Hematopoietic multipotent progenitor cell treated with erythropoietin and hydrocortisone succinate and interleukin-3 and kit ligand, for 17 days (in vitro differentiated cells): ENCODE measurements around the gene RCBTB2.
A peak's percentile ranks its signal among the peaks of the same experiment; 100 is the strongest.
"Not testable (repeated sequence)": the region's sequence is repeated elsewhere in the genome, so short reads cannot be mapped to it uniquely, and the experiment has no call there.

ENCODE experiments used
- DNase-seq: peaks from one replicate; pipeline ENCODE4 v3.0.0-alpha.2; 2015; ENCODE audit warnings: low spot score

RCBTB2 gene

DNA sequence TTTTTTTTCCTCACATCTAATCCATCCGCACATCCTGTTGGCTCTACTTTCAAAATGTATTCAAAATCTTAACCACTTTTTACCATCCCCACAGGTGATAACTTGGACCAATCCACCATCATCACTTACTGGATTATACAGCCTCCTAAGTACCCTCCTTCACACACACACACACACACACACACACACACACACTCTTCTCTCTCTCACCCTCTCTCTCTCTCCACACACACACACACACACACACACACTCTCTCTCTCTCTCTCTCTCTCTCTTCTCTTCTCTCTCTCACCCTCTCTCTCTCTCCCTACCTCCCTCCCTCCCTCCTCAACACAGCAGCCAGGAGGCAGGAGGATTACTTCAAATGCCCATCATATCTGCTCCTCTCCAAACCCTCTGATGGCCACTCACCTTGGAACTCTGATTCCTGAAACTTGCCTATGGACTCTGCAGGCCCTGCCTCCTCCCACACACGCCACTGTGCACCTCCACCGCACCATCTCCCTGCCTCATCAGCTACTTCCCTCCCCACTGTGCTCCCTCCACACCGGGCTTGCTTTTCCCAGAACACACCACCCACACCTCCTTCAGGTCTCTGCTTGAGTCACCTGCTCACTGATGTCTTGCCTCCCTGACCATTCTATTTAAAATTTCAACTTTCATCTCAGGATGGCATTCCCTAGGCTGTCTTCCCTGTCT, 39.7 kb downstream of the RCBTB2 start:
- DNase-seq = no peak

DNA sequence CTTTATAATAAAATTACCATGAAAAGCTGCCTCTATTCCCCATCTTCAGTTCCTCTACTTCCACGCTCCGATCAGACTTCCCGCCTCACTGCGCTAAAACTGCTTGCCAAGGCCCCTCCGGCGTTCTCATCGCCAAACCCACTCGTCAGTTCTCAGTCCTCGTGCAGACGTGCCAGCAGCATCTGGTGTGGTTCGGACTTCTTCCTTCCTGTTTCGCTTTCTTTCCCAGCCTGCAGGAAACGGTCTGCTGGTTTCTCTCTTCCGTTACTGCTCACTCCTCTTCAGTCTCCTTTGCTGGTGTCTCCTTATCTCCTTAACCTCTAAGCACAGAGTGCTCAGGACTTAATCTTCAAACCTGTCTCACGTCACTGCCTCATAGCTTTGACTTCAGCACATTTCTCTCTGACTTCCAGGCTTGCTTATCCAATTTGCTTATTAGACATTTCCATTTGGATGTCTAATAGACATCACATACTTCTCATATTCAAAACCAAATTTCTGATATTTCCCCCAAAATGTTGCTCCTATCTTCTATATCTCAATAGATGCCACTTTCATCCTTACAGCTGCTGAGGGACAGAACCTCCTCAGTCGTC, 40.3 kb downstream of the RCBTB2 start:
- DNase-seq = peak; percentile 29

DNA sequence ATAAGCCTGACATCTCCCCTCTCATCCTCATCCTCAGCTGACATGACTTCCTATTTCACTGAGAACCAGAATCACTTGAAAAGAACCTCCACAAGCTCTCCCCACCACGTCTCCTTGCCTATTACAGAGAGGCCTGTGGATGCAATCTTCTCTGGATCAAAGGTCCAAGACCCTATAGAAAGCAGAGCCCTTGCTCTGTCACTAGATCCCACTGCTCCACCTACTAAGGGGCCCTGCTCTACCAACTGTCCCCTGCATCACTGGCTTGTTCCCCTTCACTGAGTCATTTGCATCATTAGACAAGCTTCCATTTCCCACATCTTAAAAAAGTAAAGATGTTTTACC, 40.8 kb downstream of the RCBTB2 start:
- DNase-seq = no peak

DNA sequence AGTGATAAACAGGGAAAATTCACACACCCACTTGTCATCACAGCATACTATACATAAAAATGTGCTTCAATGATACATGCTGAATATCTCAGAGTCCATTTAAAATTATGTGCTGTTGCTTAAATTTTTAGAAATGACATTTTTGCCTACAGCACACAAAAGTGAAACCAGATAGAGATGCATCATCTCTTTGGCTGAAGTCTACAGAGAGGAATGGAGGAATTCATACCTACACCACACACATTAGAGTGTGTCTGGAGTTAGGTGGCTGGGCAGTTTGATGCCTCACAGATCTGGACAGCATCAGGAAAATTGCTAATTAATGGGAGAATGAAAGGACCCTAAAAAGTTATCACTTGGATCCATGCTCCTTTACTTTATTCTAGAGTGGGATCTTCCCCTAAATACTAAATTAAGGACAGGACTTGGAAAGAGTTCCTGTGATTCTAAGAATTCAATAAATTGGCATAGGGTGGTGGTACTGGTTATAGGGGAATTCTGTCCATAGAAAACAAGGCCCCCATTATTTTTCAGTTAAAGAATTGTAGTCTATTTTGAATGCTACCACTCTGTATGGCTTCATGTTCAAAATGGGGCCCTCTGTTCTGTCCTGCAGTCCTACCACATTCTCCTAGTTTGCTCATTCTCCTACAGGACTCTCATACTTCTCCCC, 41.3 kb downstream of the RCBTB2 start:
- DNase-seq = no peak

DNA sequence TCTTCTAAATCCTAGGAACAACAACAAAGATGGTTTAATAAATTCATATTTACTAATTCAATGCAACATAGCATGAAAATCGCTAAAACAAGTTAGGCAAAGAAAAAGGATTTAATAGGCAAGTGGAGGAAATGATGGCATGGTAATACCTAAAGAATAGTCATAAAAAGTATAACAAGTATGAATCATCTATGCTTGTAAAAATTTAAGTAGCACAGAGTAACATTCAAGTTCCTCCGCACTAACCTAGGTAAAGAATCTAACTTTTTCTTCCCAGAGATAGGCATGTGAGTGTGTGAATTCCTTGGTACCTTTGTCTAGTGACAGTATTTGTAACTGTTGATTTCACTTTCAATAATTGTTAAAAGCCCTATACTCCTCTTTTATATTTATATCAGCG, 42.6 kb downstream of the RCBTB2 start:
- DNase-seq = no peak

DNA sequence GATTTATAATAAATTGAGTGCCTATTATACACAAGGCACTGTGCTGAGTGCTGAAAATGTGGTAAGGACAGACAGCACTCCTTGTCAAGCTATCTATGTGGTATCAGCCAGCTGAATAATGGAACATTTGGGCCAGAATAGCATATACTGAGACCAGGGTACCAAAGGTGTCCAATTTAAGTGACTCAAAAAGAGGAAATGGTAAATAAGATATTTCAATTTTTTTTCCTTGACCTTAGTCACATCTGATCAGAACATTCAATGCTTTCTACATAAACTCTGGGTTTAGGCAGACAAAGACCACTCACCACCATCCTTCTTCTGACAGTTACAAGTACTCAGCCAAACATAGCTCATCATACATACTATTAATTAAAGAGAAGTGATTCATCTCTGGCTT, 43.2 kb downstream of the RCBTB2 start:
- no peak for DNase-seq

DNA sequence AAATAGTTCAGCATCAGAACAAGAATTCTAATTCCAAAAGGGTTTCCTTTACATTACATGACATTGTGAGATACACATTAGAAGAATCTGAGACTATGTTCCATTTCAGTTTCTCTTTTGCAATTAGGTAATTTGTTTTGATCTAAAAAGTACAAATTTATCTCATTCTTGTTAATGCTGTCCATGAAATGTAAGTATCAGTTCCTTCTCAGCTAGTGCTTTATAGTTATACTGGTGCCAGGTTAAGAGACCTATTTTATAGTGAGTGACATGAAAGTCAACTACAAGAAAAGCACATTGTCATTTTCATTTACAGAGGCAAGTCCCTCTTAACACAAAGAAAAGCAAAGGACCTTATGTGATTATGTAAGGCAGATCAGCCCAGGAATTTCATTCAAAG, 43.9 kb downstream of the RCBTB2 start:
- DNase-seq = no peak

DNA sequence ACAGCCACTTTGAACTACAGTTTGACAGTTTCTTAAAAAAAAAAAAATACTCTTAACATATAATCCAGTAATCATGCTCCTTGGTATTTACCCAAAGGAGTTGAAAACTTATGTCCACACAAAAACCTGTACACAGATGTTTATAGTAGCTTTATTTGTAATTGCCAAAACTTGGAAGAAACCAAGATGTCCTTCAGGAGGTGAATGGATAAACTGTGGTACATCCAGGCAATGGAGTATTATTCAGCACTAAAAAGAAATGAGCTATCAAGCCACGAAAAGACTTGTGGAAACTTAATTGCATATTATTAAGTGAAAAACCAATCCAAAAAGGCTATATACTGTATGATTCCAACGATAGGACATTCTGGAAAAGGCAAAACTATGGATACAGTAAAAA, 44.9 kb downstream of the RCBTB2 start:
- DNase-seq = no peak

DNA sequence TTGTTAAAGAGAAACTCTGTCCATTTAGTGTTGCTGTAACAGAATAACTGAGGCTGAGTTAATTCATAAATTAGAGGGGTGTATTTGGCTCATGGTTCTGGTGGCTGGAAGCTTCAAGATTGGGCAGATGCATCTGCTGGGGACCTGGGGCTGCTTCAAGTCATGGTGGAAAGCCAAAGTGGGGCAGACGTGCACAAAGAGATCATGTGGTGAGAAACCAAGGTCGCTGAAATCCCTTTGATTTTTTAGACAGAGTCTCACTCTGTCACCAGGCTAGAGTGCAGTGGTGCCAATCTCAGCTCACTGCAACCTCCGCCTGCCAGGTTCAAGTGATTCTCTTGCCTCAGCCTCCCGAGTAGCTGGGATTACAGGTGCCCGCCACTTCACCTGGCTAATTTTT, 46.0 kb downstream of the RCBTB2 start:
- no peak for DNase-seq

DNA sequence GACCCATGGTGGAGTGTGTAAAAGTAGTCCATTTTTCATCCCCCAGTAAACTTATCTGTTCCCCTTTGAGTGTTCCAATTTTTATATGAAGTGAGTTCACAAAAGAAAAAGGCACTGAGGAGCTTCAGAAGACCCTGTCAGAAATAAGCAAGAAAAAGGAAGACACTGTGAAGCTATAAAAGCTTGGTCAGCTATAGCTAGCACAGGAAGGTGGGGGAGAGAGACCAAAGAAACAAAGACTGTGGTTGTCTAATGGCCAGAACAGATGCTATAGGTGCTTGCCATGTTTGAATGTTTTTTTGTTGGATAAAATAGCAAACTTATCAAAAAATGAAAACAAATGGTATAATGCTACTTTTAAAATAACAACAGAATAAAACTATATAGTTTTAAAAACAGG, 46.5 kb downstream of the RCBTB2 start:
- no peak for DNase-seq

DNA sequence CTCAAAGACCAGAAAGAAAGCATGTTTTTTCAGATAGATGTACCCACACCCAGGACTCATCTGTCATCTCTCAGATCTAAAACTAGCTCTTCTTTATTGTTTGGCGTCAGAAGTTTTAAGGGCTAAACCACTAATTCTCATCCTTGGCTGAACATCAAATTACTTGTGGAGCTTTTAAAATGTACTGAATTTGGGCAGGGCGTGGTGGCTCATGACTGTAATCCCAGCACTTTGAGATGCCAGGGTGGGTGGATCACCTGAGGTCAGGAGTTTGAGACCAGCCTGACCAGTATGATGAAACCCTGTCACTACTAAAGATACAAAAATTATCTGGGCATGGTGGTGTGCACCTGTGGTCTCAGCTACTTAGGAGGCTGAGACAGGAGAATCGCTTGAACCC, 47.4 kb downstream of the RCBTB2 start:
- DNase-seq = no peak

DNA sequence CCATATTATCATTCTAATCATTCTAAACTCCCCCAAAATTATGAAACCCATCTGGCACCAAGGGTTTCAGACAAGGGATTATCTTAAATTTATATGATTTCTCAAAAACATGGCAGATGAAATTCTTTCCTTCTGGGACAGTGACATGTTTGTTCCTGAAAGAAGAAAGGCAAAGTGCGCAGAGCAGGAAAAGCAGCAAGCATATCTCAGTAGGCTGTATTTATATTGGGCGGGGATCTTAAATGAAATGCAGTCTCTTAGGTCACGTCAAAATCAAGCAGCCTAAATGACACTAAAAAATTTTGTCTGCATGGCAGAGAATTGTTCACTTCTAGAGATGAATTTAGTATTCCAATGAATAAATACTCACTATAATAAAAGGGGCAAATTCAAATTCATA, 49.3 kb downstream of the RCBTB2 start:
- DNase-seq = no peak

DNA sequence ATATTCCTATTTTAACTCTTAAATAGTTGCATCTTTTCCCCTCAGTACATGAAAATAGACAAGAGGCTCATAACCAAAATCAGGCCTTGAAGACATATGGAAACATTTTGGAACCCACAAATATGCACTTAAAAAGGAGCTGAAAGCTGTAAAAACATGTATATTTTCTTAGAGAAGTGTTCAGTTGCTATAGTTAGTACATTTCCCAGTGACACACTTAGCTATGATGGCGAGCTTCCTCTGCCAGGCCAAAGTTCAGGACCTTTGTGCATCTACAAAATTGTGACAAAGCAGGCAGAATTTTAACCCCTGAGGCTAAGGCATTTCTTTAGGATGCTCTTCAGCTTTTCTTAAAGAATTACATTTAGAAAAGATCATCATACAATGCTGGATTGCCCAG, 54.5 kb downstream of the RCBTB2 start:
- no peak for DNase-seq

DNA sequence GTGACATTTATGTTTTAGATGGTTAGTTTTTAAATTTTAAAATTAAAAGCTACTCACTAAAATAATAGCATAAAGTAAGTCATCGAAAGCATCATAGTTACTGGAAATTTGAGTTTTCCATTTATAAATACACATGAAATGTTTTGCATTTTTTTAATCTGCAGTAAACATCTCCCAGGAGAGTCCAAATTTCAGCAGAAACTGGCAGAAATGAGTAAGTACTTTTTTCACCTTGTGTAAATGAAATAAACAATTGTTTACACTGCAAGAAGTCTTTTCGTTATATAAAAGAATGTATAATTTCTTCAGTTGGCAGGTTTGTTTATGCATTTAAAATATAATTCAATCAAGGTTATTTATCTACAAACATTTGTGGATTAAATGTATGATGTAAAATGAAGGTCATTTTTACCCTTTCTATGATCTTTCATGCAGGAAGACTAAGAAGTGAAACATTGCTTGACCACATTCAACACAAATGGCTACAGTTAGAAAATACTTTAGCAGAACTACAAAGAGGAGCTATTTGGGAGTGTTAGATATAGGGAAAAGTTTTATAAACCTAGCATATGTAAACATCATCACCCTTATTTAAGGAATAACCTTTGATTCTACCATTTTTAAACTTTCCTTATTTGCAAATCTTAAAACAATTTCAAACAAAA, 55.6 kb downstream of the RCBTB2 start:
- DNase-seq = no peak

DNA sequence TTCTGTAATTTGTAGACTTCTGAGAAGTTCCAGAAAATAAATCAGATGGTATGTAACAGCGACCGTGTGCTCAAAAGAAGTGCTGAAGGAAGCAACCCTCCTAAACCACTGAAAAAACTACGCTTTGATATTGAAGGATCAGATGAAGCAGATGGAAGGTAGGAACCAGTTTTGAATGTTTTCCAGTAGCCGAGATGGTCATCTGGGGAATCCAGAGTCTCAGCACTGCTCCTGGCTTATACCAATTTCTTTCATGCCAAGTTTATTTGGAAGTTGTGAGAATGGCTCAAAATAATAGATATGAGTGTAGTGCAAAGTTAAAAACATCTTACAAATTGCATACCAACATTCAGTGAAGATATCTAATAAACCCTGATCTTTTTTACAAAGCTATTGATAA, 56.2 kb downstream of the RCBTB2 start:
- DNase-seq = no peak

DNA sequence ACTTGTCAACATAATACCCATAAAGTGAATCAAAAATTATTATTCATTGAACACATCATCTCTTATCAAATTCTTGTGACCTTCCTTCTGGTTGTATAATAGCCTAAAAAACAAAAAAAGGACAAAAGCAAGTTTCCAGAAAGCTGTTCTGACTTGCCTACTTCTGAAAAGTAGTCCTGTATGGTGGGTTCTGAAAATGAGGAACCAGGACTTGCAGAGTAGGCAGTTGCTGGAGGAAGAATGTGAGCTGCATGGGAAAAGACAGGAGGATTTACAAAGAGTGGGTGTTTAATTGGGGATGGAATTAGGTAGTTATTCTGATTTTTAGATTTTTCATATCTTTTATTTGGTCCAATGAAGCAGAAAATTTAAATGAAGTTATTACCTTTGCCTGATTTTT, 56.7 kb downstream of the RCBTB2 start:
- DNase-seq = no peak

DNA sequence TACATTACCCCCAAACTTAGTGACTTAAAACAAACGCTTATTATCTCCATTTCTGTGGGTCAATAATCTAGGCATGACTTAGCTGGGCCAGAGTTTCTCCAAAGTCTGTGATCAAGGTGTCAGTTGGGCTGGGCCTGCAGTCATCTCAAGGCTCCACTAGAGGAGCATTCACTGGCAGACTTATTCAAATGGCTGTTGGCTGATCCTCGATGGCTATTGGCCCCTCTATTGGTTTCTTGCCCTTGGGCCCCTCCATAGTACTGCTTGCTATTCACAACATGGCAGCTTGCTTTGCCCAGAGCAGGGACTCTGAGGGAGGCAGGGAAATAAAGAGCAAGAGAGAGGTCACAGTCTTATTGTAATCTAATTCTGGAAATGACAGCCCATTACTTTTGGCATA, 57.6 kb downstream of the RCBTB2 start:
- no peak for DNase-seq

DNA sequence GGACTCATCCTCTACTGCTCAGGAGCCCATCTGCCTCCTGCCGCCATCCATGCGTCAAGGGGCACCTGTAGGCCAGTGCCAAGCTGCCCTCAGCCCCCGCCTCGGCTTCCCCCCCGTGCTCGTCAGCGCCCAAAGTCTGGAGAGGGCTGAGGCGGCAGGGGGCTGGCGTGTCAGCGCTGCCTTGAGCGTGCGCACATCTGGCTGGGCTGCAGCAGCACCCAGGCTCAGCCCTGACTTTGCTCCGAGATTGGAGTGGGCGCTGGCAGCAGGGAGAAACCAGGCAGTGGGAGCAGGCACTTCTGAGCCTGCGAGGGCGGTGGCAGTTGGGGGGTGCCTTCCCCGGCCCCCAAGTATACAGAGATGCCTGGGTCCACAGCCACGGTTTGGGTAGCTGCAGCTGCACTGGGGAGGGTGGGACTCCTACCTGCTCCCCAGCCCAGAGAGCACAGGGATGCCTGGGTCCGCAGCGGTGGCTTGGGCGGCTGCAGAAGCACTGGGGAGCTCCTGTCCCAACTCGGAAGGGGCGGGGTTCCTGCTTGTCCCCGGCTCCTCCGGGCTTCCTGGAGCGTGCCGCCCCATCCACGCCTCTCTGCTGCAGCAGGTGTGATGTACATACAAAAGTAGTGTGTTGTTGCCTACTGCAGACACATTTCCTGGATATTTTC, 75.2 kb downstream of the RCBTB2 start:
- DNase-seq = no peak

DNA sequence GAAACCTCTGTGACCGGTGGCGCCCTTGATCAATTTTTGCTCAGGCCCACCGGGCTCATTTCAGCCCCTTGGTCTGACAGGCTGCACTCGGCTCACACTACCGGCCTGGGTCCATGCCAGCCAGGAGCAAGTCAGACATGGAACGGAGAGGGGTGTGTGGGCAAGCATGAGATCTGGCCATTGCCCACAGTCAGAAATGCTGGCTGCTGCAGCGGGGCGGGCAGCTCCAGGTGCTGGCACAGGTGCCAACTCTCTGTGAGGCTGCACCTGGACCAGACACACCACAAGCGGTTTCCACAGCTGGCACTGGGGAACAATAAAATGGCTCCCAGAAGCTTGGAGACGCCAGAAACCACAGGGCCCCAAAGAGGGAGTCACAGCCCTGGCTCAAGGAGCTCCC, 76.3 kb downstream of the RCBTB2 start:
- DNase-seq = no peak

DNA sequence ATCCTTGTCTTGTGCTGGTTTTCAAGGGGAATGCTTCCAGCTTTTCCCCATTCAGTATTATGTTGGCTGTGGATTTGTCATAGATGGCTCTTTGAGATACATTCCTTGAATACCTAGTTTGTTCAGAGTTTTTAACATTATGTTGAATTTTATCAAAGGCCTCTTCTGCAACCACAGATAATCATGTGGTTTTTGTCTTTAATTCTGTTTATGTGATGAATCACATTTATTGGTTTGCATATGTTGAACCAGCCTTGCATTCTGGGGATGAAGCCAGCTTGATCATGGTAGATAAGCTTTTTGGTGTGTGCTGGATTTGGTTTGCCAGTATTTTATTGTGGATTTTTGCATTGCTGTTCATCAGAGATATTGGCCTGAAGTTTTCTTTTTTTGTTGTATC, 81.7 kb downstream of the RCBTB2 start:
- not testable (repeated sequence) for DNase-seq

DNA sequence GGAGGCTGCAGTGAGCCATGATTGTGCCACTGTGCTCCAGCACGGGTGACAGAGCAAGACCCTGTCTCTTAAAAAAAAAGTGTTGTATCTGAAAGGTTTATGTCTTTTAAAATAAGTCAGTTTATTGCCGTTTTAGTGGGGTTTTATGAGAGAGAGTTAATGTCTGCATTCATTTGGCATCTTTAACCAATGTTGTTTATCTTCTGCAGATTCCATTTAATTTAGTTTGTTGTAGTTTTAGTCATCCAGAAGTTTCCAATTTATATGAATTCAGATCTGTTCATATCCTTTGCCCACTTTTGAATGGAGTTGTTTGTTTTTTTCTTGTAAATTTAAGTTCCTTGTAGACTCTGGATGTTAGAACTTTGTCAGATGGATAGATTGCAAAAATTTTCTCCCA, 83.2 kb downstream of the RCBTB2 start:
- no peak for DNase-seq

DNA sequence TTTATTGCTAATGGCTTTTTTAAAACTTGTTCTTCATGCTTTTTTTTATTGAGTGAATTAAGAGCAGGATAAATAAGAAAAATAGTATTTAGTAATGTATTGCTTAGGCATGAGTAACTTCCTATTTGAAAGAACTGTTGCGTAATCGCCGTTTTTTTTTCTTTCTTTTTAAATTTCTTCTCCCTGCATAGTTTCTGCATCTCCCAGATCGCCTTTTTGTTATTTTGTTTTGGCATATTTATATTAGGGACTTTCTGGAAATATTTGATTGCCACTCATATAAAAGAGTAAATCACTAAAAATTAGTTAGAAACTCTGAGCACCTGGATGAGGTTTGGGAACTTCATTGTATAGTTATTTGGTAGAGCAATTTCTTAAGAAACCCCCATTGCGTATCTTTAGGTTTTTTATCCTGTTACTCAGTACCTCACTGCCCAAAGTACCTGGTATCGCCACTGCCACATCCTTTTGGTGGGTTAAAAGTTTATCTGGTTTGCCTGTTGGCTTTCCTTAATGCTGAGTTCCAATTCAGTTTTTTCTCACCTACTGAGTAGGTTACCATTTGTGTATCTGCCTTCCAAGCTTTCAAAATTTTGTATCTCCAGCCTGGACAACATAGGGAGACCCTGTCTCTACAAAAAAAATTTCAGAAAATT, 83.8 kb downstream of the RCBTB2 start:
- DNase-seq = no peak
